Skeletal muscle tissue (tissue), 4 donors: Measurements from ENCODE around the gene DLG5. TPM values are rescaled to one million over a fixed set of nuclear protein-coding genes. Genes with fewer than 3 reads are reported as not detected.

Source experiments
- H3K27ac ChIP-seq: one replicate; pipeline ENCODE4 v1.7.0; 2013; ENCODE audit warnings: mild to moderate bottlenecking, low read depth, low read length, inconsistent platforms
- H3K27me3 ChIP-seq, 3 donors: one replicate each; pipeline ENCODE4 v1.7.0; 2013; ENCODE audit warnings: low read length in 3 of 3; ENCODE audit not compliant: control insufficient read depth in 3 of 3, insufficient read depth in 3 of 3
- H3K36me3 ChIP-seq, 3 donors: one replicate each; pipeline ENCODE4 v1.7.0; 2013; ENCODE audit warnings: low read length in 3 of 3; ENCODE audit not compliant: control insufficient read depth in 3 of 3, insufficient read depth in 3 of 3
- H3K4me1 ChIP-seq, 3 donors: one replicate each; pipeline ENCODE4 v1.7.0; 2013; ENCODE audit warnings: low read length in 3 of 3, mild to moderate bottlenecking in 3 of 3; ENCODE audit not compliant: control insufficient read depth in 3 of 3, insufficient read depth in 3 of 3
- H3K4me3 ChIP-seq, 3 donors: one replicate each; pipeline ENCODE4 v1.7.0; 2013; ENCODE audit warnings: low read length in 3 of 3
- H3K9ac ChIP-seq, 3 donors: one replicate each; pipeline ENCODE4 v1.7.0; 2013; ENCODE audit warnings: low read length in 3 of 3, mild to moderate bottlenecking in 3 of 3, moderate library complexity in 2 of 3, low read depth in 1 of 3
- H3K9me3 ChIP-seq, 3 donors: one replicate each; pipeline ENCODE4 v1.7.0; 2013; ENCODE audit warnings: low read length in 3 of 3; ENCODE audit not compliant: control insufficient read depth in 3 of 3
- total RNA-seq: library from RNA; depleted of rRNA; stranded (reverse); fragments of >200 nt; gene quantifications from one replicate; pipeline ENCODE4 v1.2.3, GENCODE V29; 2014
- donor health status: Osteomylitis.

DLG5 gene
- total RNA-seq, 1 donor from 2014 or later: 14.1 TPM

- peak overlapping the region in 1 of 3 donors; percentile 29 for H3K4me3 ChIP-seq
- peak overlapping the region in 1 of 3 donors; percentile 70 for H3K9ac ChIP-seq
- H3K27me3 ChIP-seq: no peaks in the 10 kb centered on the region
- no peak overlapping the region for H3K27ac ChIP-seq
- peaks cover 43 to 84% (median 71%) of the 10 kb centered on the region in 3 donors for H3K4me1 ChIP-seq
- no peaks in the 10 kb centered on the region for H3K9me3 ChIP-seq
- no peaks in the 10 kb centered on the region for H3K36me3 ChIP-seq
Measured at GRCh38 chr10:77886795-77887355, 39.7 kb downstream of the DLG5 start.

GRCh38 chr10:77884181-77884580 lies 42.4 kb downstream of the DLG5 start:
- Histone ChIP-seq H3K9me3 (no peaks in the 10 kb centered on the region), H3K27me3 (no peaks in the 10 kb centered on the region), H3K9ac (no peak overlapping the region), H3K4me3 (no peak overlapping the region), H3K36me3 (no peaks in the 10 kb centered on the region), H3K4me1 (peaks cover 50 to 79% (median 74%) of the 10 kb centered on the region in 3 donors), H3K27ac (no peak overlapping the region)

GRCh38 chr10:77881636-77882035 lies 44.9 kb downstream of the DLG5 start:
- Histone ChIP-seq H3K9me3 (no peaks in the 10 kb centered on the region), H3K27ac (peak overlapping the region; percentile 66), H3K36me3 (no peaks in the 10 kb centered on the region), H3K4me1 (peaks cover 43 to 75% (median 69%) of the 10 kb centered on the region in 3 donors), H3K9ac (peak overlapping the region in 1 of 3 donors; percentile 35), H3K27me3 (no peaks in the 10 kb centered on the region), H3K4me3 (peak overlapping the region in 1 of 3 donors; percentile 29)

- H3K4me3 ChIP-seq: peak overlapping the region in 1 of 3 donors; percentile 29
- no peaks in the 10 kb centered on the region for H3K27me3 ChIP-seq
- H3K4me1 ChIP-seq: peaks cover 39 to 71% (median 66%) of the 10 kb centered on the region in 3 donors
- H3K9me3 ChIP-seq: no peaks in the 10 kb centered on the region
- H3K9ac ChIP-seq: no peak overlapping the region
- H3K27ac ChIP-seq: peak overlapping the region; percentile 66
- no peaks in the 10 kb centered on the region for H3K36me3 ChIP-seq
Measured at GRCh38 chr10:77881222-77881621, 45.3 kb downstream of the DLG5 start.

GRCh38 chr10:77879710-77880109 lies 46.8 kb downstream of the DLG5 start:
- Histone ChIP-seq H3K27me3 (no peaks in the 10 kb centered on the region), H3K4me3 (no peak overlapping the region), H3K4me1 (peaks cover 39 to 63% (median 56%) of the 10 kb centered on the region in 3 donors), H3K36me3 (no peaks in the 10 kb centered on the region), H3K9ac (no peak overlapping the region), H3K9me3 (no peaks in the 10 kb centered on the region), H3K27ac (no peak overlapping the region)

GRCh38 chr10:77879065-77879464 lies 47.5 kb downstream of the DLG5 start:
- no peak overlapping the region for H3K9ac ChIP-seq
- no peaks in the 10 kb centered on the region for H3K27me3 ChIP-seq
- peaks cover 40 to 62% (median 58%) of the 10 kb centered on the region in 3 donors for H3K4me1 ChIP-seq
- H3K4me3 ChIP-seq: no peak overlapping the region
- H3K27ac ChIP-seq: no peak overlapping the region
- H3K36me3 ChIP-seq: no peaks in the 10 kb centered on the region
- no peaks in the 10 kb centered on the region for H3K9me3 ChIP-seq

GRCh38 chr10:77877441-77878344 lies 48.9 kb downstream of the DLG5 start:
- Histone ChIP-seq H3K9ac (peak overlapping the region in 2 of 3 donors; percentile 12 to 75), H3K4me1 (peaks cover 48 to 61% (median 60%) of the 10 kb centered on the region in 3 donors), H3K27me3 (no peaks in the 10 kb centered on the region), H3K9me3 (no peaks in the 10 kb centered on the region), H3K4me3 (peak overlapping the region; percentile 11 to 49 (median 24)), H3K27ac (peak overlapping the region; percentile 76), H3K36me3 (no peaks in the 10 kb centered on the region)

GRCh38 chr10:77875730-77876129 lies 50.8 kb downstream of the DLG5 start:
- H3K36me3 ChIP-seq: no peaks in the 10 kb centered on the region
- H3K27me3 ChIP-seq: no peaks in the 10 kb centered on the region
- no peak overlapping the region for H3K9ac ChIP-seq
- peaks cover 45 to 54% (median 53%) of the 10 kb centered on the region in 3 donors for H3K4me1 ChIP-seq
- H3K9me3 ChIP-seq: no peaks in the 10 kb centered on the region
- H3K27ac ChIP-seq: no peak overlapping the region
- H3K4me3 ChIP-seq: no peak overlapping the region

- Histone ChIP-seq H3K36me3 (no peaks in the 10 kb centered on the region), H3K27me3 (no peaks in the 10 kb centered on the region), H3K27ac (no peak overlapping the region), H3K9ac (no peak overlapping the region), H3K9me3 (no peaks in the 10 kb centered on the region), H3K4me3 (no peak overlapping the region), H3K4me1 (peaks cover 37 to 51% (median 48%) of the 10 kb centered on the region in 3 donors)
Measured at GRCh38 chr10:77874872-77875271, 51.7 kb downstream of the DLG5 start.
